Kidney (tissue), 14 donors: ENCODE results near the gene PCNT. TPM values are rescaled to one million over a fixed set of nuclear protein-coding genes. Genes with fewer than 3 reads are reported as not detected.

Experiments
- DNase-seq, 5 donors: peaks; one replicate each; pipeline ENCODE4 v3.0.0-alpha.2; 2013 to 2020
- FAIRE-seq: peaks from 2 replicates; lab custom pipeline; 2012; peaks lifted over from hg19 to GRCh38; lab: Jason Lieb, UNC
- H3K27ac ChIP-seq, 2 donors: one replicate each; pipeline ENCODE4 v1.7.0; 2013; ENCODE audit warnings: low read depth in 2 of 2, low read length in 2 of 2, inconsistent platforms in 1 of 2
- H3K27me3 ChIP-seq: one replicate; pipeline ENCODE4 v1.7.1; 2013; ENCODE audit warnings: low read length, inconsistent platforms; ENCODE audit not compliant: control insufficient read depth, insufficient read depth
- H3K36me3 ChIP-seq, 3 donors: one replicate each; pipeline versions ENCODE4 v1.7.0 to v1.7.1; 2013; ENCODE audit warnings: low read length in 3 of 3, control low read depth in 1 of 3, inconsistent platforms in 1 of 3; ENCODE audit not compliant: insufficient read depth in 3 of 3, control insufficient read depth in 2 of 3
- H3K4me1 ChIP-seq, 3 donors: one replicate each; pipeline versions ENCODE4 v1.7.0 to v1.7.1; 2013; ENCODE audit warnings: low read length in 3 of 3, inconsistent platforms in 1 of 3, low read depth in 1 of 3; ENCODE audit not compliant: control insufficient read depth in 2 of 3, insufficient read depth in 2 of 3
- H3K4me3 ChIP-seq, 3 donors: one replicate each; pipeline versions ENCODE4 v1.7.0 to v1.8.1; 2013; ENCODE audit warnings: low read length in 3 of 3, control low read depth in 1 of 3, inconsistent platforms in 1 of 3
- H3K9ac ChIP-seq, 3 donors: one replicate each; pipeline versions ENCODE4 v1.7.0 to v1.7.1; 2013; ENCODE audit warnings: low read length in 3 of 3, control low read depth in 1 of 3, inconsistent platforms in 1 of 3
- H3K9me3 ChIP-seq, 3 donors: one replicate each; pipeline versions ENCODE4 v1.7.0 to v1.7.1; 2013; ENCODE audit warnings: low read length in 3 of 3, control low read depth in 1 of 3, inconsistent platforms in 1 of 3; ENCODE audit not compliant: control insufficient read depth in 2 of 3, insufficient read depth in 1 of 3
- intact Hi-C: fragments of 100-400 bp; cut with DNase I; formaldehyde crosslinking; loops from one replicate; pipeline ENCODE4 v1.11.1; 2022
- polyA plus RNA-seq: library from polyadenylated mRNA; stranded (reverse); fragments of 350-450 nt; fragmentation: Illumina TruSeq; extraction: RNeasy Lipid Tissue Mini Kit (QIAGEN cat#74804); gene quantifications from one replicate; pipeline ENCODE4 v1.2.3, GENCODE V29; 2014; ENCODE audit warnings: low read depth, low replicate concordance; ENCODE audit not compliant: insufficient read depth
- total RNA-seq: library from RNA; stranded (reverse); fragmentation: NEBNext Ultra II Directional; extraction: Animal tissue kit (Norgen Biotek cat#: 25700); gene quantifications from one replicate; pipeline ENCODE4 v1.2.1, GENCODE V29; 2021
- TF ChIP-seq, protein P1 (sequence below): IDR thresholded peaks from 3 replicates; pipeline ENCODE4 v1.5.1; 2012; ENCODE audit warnings: mild to moderate bottlenecking, moderate library complexity, borderline replicate concordance; ENCODE audit not compliant: insufficient read depth; ENCODE audit errors: extremely low read depth
- donor health status: control.
- donor health status: control.
- donor health status: control.
- donor health status: control.
- donor health status: control.
- donor health status: DM: yes; HTN: yes; CAD: no.
- donor health status: Normal renal cell carcinoma (clear cell type).

PCNT gene
- total and polyA plus RNA-seq, 2 donors from 2014 or later: 4.2 to 26.1 TPM

DNA sequence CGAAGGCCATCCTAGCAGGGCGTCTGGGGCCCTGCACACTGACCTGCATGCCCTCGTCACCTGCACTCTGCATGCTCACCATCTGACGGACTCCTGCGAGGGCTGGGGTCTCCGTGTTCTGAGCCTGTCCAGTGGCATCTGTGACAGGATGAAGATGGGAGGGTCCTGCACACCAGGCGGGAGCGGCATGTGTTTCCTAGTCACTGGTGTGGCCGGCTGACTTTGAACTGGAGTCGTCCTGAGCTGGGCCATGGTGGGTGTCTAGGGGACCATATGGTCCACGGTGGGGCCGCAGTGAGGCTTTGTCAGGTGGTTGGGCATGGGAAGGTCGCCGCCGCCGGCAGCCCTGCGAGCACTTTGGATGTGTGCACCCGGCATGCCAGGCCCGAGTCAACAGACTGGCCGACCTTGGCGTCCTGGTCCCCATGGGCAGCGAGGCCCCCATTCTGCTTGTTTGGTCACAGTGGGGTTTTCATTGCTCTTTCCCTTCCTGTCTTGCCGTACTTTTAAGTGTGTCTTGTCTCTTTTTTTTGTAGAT, 118.1 kb downstream of the PCNT start:
- peaks cover 2 to 22% (median 12%) of the 10 kb centered on the region in 3 donors for H3K36me3 ChIP-seq
- no peak overlapping the region for H3K4me3 ChIP-seq
- no peak for DNase-seq

DNA sequence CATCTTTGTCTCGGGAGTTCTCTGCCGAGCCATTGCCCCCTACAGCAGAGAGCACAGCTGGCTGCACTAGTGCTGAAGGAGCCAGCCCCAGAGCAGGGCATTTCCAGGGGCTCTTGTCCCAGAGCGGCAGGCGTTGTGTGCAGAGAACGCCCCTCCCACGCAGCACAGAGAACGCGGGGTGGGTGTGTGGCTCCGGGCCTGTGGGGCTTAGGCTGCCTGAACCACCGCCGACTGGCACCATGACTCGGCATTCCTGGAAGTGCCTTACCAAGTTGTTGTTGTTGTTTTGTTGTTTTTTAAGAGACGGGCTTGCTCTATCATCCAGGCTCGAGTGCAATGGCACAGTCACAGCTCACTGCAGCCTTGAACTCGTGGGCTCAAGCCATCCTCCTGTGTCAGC, 119.0 kb downstream of the PCNT start:
- no peaks in the 10 kb centered on the region for H3K9me3 ChIP-seq
- peaks cover 2 to 18% (median 12%) of the 10 kb centered on the region in 3 donors for H3K36me3 ChIP-seq
- peaks cover 0 to 3% (median 2%) of the 10 kb centered on the region in 3 donors for H3K4me1 ChIP-seq
- no peak overlapping the region for H3K27ac ChIP-seq
- no peak overlapping the region for H3K4me3 ChIP-seq
- TF ChIP-seq, protein P1, sequence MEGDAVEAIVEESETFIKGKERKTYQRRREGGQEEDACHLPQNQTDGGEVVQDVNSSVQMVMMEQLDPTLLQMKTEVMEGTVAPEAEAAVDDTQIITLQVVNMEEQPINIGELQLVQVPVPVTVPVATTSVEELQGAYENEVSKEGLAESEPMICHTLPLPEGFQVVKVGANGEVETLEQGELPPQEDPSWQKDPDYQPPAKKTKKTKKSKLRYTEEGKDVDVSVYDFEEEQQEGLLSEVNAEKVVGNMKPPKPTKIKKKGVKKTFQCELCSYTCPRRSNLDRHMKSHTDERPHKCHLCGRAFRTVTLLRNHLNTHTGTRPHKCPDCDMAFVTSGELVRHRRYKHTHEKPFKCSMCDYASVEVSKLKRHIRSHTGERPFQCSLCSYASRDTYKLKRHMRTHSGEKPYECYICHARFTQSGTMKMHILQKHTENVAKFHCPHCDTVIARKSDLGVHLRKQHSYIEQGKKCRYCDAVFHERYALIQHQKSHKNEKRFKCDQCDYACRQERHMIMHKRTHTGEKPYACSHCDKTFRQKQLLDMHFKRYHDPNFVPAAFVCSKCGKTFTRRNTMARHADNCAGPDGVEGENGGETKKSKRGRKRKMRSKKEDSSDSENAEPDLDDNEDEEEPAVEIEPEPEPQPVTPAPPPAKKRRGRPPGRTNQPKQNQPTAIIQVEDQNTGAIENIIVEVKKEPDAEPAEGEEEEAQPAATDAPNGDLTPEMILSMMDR: no peak
- intact Hi-C loops: no loop called here
- H3K9ac ChIP-seq: no peak overlapping the region
- no peaks in the 10 kb centered on the region for H3K27me3 ChIP-seq
- DNase-seq (no peak), FAIRE-seq (no peak)

More for the DNA sequence above, 118.1 kb downstream of the PCNT start:
- no peak overlapping the region for H3K9ac ChIP-seq
- no peaks in the 10 kb centered on the region for H3K9me3 ChIP-seq
- TF ChIP-seq, protein P1: no peak
- intact Hi-C loops: no loop called here
- H3K4me1 ChIP-seq: peaks cover 0 to 2% (median 0%) of the 10 kb centered on the region in 3 donors
- no peak overlapping the region for H3K27ac ChIP-seq
- FAIRE-seq: no peak
- H3K27me3 ChIP-seq: no peaks in the 10 kb centered on the region

DNA sequence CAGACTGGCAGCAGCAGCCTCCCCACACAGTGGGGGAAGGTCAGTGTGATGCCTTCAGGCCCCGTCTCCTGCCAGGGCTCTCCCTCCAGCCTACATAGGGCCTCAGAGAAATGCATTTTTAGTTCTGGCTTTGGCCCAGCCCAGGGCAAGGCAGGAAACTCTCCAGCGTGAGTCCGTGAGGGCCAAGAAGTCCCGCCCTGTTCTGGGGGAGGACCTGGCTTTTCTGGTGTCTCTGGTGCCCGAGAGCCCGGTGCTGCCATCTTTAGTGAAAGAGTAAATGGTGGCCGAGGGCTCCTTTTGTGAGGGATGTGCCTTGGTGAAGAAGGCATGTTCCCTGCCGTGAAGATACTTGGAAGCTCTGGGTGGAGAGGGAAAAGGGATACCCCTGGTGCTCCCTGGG, 120.0 kb downstream of the PCNT start:
- H3K9ac ChIP-seq: no peak overlapping the region
- H3K27ac ChIP-seq: no peak overlapping the region
- TF ChIP-seq, protein P1: no peak
- no peak overlapping the region for H3K4me3 ChIP-seq
- peaks cover 0 to 6% (median 2%) of the 10 kb centered on the region in 3 donors for H3K4me1 ChIP-seq
- intact Hi-C loops: no loop called here
- DNase-seq (no peak), FAIRE-seq (no peak)
- no peaks in the 10 kb centered on the region for H3K27me3 ChIP-seq
- H3K36me3 ChIP-seq: peaks cover 2 to 18% (median 9%) of the 10 kb centered on the region in 3 donors
- no peaks in the 10 kb centered on the region for H3K9me3 ChIP-seq
